Endometrial microvascular endothelial cells (primary cell): ENCODE data around the gene ALOX5AP. TPM values are rescaled to one million over a fixed set of nuclear protein-coding genes. Genes with fewer than 3 reads are reported as not detected.

ENCODE experiments used
- in situ Hi-C: cut with HindIII; loops from 2 replicates; pipeline ENCODE4 v1.10.0; 2017; ENCODE audit warnings: low sequenced_read_pairs, low pct_unique_long_range_greater_than_20kb; ENCODE audit errors: inconsistent ontology term
- total RNA-seq: library from RNA; depleted of rRNA; stranded (reverse); fragments of >200 nt; gene quantifications from one replicate; pipeline ENCODE4 v1.2.3, GENCODE V29; 2015; ENCODE audit errors: inconsistent ontology term

Gene ALOX5AP
- total RNA-seq, 1 donor from 2014 or later: 1.1 TPM

- in situ Hi-C loops: no loop called here
Measured at GRCh38 chr13:30712536-30713532, 22.5 kb upstream of the ALOX5AP start.

- in situ Hi-C loops: no loop called here
Measured at GRCh38 chr13:30714629-30715371, 20.5 kb upstream of the ALOX5AP start.

- in situ Hi-C loops: no loop called here
Measured at GRCh38 chr13:30715372-30715756, 20.0 kb upstream of the ALOX5AP start.

DNA sequence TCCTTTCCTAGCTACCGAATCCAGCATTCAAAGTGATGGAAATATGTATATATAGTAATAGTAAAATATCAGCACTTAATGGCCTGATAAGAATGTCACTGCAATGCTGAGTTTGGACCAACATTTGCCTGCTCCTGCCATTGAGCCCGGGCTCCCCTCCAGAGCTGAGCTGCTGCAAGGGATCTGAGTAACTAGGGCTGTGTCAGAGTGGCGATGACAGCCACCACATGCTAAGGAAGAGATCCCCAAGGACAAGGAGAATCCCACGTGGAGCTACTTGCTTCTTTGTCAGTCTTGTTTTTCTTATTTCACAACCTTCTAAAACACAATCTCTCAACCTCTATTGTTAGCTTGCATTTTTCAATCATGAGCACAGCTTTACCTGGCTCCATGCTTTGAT lies 19.5 kb upstream of the ALOX5AP start:
- in situ Hi-C loops: no loop called here

DNA sequence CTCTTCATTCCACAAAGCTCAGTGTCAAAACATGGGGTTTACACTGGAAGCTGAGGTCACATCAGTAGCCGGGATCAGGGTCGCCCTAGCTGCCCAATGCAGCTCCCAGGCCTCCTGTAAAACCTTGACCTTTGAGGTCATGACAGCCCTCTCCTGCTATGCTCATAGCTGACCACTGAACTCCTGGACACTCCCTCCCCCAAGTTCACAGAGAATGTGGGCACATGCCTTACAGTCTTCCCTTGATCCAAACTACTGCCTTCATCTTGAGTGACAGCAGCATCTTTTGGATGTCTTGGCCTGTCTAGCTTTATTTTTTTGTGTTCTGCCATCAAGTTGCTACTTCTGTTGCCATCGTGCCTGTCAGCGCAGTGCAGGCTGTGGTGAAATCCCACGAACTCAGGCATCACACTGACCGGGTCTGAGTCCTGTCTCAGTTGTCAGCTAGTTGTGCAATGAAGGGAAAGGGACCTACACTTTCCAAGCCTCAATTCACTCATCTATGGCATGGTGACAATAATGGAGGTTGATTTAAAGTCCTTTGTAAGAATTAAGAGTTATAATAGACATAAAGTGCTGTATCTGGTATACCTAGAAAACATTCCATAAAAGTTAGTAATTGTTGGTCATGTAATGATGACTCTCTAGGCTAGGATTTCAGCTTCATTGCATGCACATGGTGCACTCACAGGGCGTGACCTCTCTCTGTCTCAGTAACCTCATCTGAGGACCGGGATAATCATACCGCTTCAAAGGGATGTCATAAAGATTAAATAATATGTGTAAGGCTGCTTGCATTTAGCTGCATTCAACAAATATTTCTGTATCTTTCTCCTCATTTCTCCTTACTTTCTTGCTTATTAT lies 16.4 kb upstream of the ALOX5AP start:
- in situ Hi-C loops: no loop called here

- in situ Hi-C loops: no loop called here
Measured at GRCh38 chr13:30719525-30719914, 15.8 kb upstream of the ALOX5AP start.

- in situ Hi-C loops: no loop called here
Measured at GRCh38 chr13:30720172-30720869, 15.0 kb upstream of the ALOX5AP start.

DNA sequence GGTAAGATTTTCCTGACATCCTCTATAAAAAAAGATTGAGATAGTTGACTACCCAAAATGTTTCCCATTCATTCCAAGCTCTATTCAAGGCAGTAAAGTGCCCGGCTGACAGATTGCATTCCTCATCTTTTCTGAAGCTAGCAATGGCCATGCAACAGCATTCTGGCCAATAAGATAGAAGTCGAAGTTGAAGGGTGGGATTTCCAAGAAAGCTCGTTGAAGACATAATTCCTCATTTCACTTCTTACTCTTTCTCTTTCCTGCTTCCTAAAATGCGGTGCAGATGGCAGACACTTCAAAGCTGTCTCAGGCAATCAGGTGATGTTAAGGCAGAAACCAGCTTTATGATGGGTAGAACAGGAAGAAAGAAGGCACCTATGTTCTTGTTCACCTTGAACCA lies 13.4 kb upstream of the ALOX5AP start:
- in situ Hi-C loops: no loop called here

DNA sequence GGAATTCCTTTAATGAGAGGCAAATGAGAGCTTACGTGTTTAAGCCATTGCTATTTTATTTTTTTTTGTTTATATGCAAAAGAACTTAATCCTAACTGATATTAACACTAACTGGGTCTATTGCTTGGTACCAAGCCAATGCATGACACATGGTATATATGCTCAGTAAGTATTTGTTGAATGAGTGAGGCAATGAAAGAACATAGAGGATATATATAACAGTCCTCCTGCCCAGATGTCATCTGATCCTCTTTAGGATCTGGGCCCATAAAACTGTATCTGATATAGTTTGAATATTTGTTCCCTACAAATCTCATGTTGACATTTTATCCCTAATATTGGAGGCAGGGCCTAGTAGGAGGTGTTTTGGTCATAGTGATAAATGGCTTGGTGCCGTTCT lies 13.0 kb upstream of the ALOX5AP start:
- in situ Hi-C loops: no loop called here

- in situ Hi-C loops: no loop called here
Measured at GRCh38 chr13:30724778-30725177, 10.6 kb upstream of the ALOX5AP start.

DNA sequence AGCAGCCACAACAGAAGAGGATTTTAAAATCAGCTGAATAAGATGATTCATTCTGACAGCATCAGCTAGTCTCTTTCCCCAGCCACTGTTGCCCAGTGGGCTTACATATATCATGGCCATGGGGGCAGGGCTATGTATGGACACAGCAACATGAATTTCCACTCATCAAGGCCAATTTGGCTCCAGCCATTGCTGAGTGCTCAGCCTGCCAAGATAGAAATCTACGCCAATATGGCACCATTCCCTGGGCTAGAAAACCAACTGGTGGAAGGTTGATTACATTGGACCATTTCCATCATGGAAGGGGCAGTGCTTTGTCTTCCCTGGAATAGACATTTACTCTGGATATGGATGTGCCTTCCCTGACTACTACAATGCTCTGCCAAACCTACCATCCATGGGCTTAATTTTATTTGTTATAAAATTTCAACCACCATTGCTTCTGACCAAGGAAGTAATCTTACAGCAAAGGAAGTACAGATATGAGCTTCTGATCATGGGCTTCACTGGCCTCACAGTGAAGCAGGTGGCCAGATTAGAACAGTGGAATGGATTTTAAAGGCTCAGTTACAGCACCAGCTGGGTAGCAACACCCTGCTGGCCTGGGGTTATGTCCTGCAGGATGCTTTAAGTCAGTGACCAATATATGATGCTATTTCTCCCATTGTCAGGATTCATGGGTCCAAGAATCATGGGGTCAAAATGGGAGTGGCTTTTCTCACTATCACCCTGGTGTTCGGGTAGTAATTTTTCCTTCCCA lies 9.8 kb upstream of the ALOX5AP start:
- in situ Hi-C loops: no loop called here

- in situ Hi-C loops: no loop called here
Measured at GRCh38 chr13:30726192-30726591, 9.2 kb upstream of the ALOX5AP start.

DNA sequence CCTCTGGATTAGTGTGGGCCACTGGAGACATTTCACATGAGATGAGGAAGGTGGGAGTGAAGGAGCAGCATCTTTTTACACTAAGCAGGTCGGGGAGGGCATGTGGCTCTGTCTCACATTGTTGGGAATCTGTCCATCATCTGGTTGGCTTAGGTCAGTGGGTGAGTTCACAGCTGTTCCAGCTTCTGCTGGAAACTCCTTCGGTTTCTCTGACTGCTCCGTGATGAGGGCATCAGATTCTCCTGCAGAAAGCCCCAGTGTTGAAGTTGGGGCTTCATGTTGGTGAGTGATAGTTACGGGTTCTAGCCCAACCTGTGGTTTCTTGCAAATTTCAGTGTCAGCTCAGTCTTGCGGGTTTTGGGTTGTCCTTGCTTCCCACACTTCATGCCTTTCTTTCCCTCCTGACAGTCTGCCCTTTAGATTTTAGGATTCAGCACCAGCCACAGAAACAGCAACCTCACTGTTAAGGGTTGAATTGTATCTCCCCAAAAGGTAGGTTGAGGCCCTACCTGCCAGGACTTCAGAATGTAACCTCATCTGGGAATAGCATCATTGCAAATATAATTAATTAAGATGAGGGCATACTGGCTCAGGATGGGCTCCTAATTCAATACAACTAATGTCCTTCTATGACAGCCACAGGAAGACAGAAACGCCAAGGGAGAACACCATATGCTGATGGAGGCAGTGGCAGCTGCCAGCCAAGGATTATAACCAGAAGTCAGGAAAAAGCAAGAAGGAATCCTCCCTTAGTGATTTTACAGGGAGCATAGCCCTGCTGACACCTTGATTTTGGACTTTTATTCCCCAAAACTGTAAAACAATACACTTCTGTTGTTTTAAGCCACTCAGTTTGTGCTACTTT lies 7.6 kb upstream of the ALOX5AP start:
- in situ Hi-C loops: no loop called here

- in situ Hi-C loops: no loop called here
Measured at GRCh38 chr13:30729801-30730200, 5.5 kb upstream of the ALOX5AP start.

- in situ Hi-C loops: no loop called here
Measured at GRCh38 chr13:30730526-30730925, 4.8 kb upstream of the ALOX5AP start.

DNA sequence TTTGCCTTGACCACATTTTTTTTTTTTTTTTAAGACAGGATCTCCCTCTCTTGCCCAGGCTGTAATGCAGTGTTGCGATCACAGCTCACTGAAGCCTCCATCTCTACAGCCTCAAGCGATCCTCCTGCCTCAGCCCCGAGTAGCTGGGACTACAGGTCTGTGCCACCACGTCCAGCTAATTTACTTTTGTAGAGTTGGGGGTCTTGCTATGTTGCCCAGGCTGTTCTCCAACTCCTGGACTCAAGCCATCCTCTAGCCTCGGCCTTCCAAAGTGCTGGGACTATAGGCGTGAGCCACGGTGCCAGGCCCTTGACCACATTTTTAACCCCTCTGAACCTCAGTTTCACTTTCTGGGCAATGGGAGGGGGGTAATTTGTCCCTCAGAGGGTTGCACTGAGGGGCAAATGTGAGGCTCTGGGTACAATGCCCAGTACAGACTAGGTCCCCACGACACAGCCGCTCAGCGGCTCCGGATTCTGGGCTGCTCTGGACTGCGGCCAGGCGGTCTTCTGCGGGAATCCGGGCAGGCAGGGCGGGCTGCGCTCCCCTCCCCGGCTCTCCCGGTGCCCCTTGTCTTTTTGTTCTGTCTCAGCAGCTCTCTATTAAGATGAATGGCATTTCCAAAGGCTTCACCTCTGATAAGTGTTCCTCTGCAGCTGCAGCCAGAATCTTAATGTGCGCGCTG lies 3.8 kb upstream of the ALOX5AP start:
- in situ Hi-C loops: no loop called here

DNA sequence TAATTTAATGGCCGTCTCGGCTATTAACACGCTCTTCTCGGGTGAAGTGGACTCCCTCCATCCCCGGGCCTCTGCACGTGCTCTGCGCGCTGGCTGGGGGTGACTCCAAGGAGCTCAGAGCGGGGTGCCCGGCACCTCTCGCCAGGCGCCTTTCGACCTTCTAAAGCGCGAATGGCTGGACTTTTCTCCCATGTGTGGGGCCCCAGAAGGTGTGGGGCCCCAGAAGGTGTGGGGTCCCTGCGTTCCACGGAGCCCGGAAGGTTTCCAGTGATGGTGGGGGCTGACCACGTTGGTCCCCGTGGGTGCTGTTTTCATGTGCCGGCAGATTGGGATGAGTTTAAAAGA lies 3.3 kb upstream of the ALOX5AP start:
- in situ Hi-C loops: no loop called here
